GM18519 (cell line): Measurements from ENCODE around the gene LST1.

Experiments
- ATAC-seq: cut with Tn5 transposase; IDR thresholded peaks from one replicate; pipeline ENCODE4 v1.9.1; 2021; ENCODE audit warnings: mild to moderate bottlenecking, moderate library complexity; ENCODE audit not compliant: unreplicated experiment, low FRiP score

The LST1 gene

GRCh38 chr6:31617010-31617409 is 30.9 kb downstream of the LST1 start:
- ATAC-seq = no peak

- peak; percentile 47 for ATAC-seq
These were observed 33.9 kb downstream of the LST1 start for GRCh38 chr6:31619805-31620585.

- peak; percentile 31 for ATAC-seq
These were observed 34.7 kb downstream of the LST1 start, which contains the start of gene PRRC2A for GRCh38 chr6:31620586-31621319. Gene PRRC2A, plus strand, starts transcription at chr6:31620715. Its CDS starts 2,075 bp downstream, at chr6:31622790.

GRCh38 chr6:31621320-31621939 is 35.4 kb downstream of the LST1 start:
- ATAC-seq = no peak

GRCh38 chr6:31621991-31622390 is 35.9 kb downstream of the LST1 start:
- ATAC-seq = no peak

- no peak for ATAC-seq
These were observed 36.6 kb downstream of the LST1 start for GRCh38 chr6:31622684-31623091.

GRCh38 chr6:31624070-31624469 is 38.0 kb downstream of the LST1 start:
- no peak for ATAC-seq

- ATAC-seq = no peak
These were observed 40.9 kb downstream of the LST1 start for GRCh38 chr6:31626952-31627351.

- ATAC-seq = no peak
These were observed 41.7 kb downstream of the LST1 start for GRCh38 chr6:31627690-31628287.

GRCh38 chr6:31629014-31629413 is 42.9 kb downstream of the LST1 start:
- no peak for ATAC-seq

GRCh38 chr6:31630177-31630934 is 44.3 kb downstream of the LST1 start:
- ATAC-seq = no peak

GRCh38 chr6:31631209-31631608 is 45.1 kb downstream of the LST1 start:
- ATAC-seq = no peak

- ATAC-seq = no peak
These were observed 45.7 kb downstream of the LST1 start for GRCh38 chr6:31631681-31632278.

- ATAC-seq = no peak
These were observed 46.3 kb downstream of the LST1 start for GRCh38 chr6:31632279-31632946.

GRCh38 chr6:31633447-31633846 is 47.4 kb downstream of the LST1 start:
- no peak for ATAC-seq

GRCh38 chr6:31634131-31634530 is 48.1 kb downstream of the LST1 start:
- no peak for ATAC-seq

GRCh38 chr6:31634969-31635575 is 49.0 kb downstream of the LST1 start:
- ATAC-seq = no peak

- no peak for ATAC-seq
These were observed 50.9 kb downstream of the LST1 start for GRCh38 chr6:31636698-31637596.
